SK-N-SH (cell line): ENCODE measurements around the gene VANGL2.

Source experiments
- EP300 ChIP-seq, 2 experiments: IDR thresholded peaks; 2 replicates each; pipeline versions ENCODE4 v1.4.0 to v1.6.1; 2012; ENCODE audit warnings: borderline replicate concordance in 1 of 2, low read depth in 1 of 2, low read length in 1 of 2
- RFX5 ChIP-seq: IDR thresholded peaks from 2 replicates; pipeline ENCODE4 v1.6.1; 2012; ENCODE audit warnings: mild to moderate bottlenecking, improper control_type of control experiment, low read length
- SMC3 ChIP-seq: IDR thresholded peaks from 2 replicates; pipeline ENCODE4 v1.6.1; 2012; ENCODE audit warnings: low read depth, low read length, improper control_type of control experiment
- TAF1 ChIP-seq: IDR thresholded peaks from 2 replicates; pipeline ENCODE4 v1.6.1; 2012; ENCODE audit warnings: low read depth, mild to moderate bottlenecking, low read length, moderate library complexity, borderline replicate concordance
- YY1 ChIP-seq: IDR thresholded peaks from 2 replicates; pipeline ENCODE4 v1.4.0; 2012; ENCODE audit warnings: low read depth, mild to moderate bottlenecking
- TF ChIP-seq, protein P1 (sequence below): fragments of 200-600 bp; sonication (generic); IDR thresholded peaks from 2 replicates; pipeline ENCODE4 v1.6.1; 2017; ENCODE audit warnings: antibody characterized with exemption, mild to moderate bottlenecking, moderate library complexity

DNA sequence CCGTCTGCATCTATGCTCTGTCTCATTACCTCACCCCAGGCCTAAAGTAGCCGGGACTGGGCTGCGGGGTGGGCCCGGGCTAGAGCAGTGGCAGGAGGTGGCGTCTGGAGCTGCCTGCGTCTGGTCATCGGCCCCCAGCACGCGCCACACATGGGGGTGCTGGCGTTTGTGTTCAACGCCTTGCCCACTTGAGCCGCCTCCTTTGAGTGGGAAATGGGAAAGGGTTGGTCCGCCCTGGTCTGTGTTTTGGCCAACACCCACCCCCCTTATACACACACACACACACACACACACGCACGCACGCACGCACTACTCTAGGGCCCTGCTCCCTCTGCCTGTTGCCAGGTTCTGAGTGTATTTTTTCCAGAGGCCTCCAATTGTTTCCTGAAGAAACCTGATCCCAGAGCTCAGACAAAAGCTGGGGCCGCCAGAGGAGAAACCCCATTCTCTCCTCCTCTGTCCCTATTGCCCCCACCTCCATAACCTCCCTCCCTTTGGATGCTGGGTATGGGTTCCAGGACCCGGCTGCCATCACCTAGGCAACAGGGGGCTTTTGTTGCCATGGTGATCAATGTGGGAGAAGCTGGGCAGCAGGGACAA is 10.1 kb downstream of the VANGL2 start:
- TF ChIP-seq TAF1 (no peak), RFX5 (no peak), YY1 (no peak), SMC3 (no peak), EP300 (IDR thresholded peaks at IDR 0.05; ENCODE audit: borderline replicate concordance in 1 of 2, low read depth in 1 of 2, low read length in 1 of 2) (no peak)
- TF ChIP-seq, protein P1, sequence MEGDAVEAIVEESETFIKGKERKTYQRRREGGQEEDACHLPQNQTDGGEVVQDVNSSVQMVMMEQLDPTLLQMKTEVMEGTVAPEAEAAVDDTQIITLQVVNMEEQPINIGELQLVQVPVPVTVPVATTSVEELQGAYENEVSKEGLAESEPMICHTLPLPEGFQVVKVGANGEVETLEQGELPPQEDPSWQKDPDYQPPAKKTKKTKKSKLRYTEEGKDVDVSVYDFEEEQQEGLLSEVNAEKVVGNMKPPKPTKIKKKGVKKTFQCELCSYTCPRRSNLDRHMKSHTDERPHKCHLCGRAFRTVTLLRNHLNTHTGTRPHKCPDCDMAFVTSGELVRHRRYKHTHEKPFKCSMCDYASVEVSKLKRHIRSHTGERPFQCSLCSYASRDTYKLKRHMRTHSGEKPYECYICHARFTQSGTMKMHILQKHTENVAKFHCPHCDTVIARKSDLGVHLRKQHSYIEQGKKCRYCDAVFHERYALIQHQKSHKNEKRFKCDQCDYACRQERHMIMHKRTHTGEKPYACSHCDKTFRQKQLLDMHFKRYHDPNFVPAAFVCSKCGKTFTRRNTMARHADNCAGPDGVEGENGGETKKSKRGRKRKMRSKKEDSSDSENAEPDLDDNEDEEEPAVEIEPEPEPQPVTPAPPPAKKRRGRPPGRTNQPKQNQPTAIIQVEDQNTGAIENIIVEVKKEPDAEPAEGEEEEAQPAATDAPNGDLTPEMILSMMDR = no peak
